Lower lobe of right lung (tissue), 2 donors: ENCODE measurements around the gene HEXIM1. TPM values are rescaled to one million over a fixed set of nuclear protein-coding genes. Genes with fewer than 3 reads are reported as not detected.

ENCODE experiments used
- ATAC-seq, 2 donors: fragments of 200-7000 bp; cut with Tn5 transposase; one replicate each; pipeline ENCODE4 v1.9.1; 2020 to 2022; ENCODE audit warnings: mild to moderate bottlenecking in 2 of 2, moderate library complexity in 2 of 2
- DNase-seq: peaks from one replicate; pipeline ENCODE4 v3.0.0-alpha.2; 2020
- H3K27ac ChIP-seq: fragments of 200-600 bp; one replicate; pipeline ENCODE4 v1.8.0; 2022
- H3K27me3 ChIP-seq: fragments of 200-600 bp; one replicate; pipeline ENCODE4 v1.8.0; 2022; ENCODE audit warnings: low read depth
- H3K36me3 ChIP-seq: fragments of 200-600 bp; one replicate; pipeline ENCODE4 v1.8.0; 2022; ENCODE audit warnings: mild to moderate bottlenecking
- H3K4me1 ChIP-seq: fragments of 200-600 bp; one replicate; pipeline ENCODE4 v1.8.0; 2022
- H3K4me3 ChIP-seq: fragments of 200-600 bp; one replicate; pipeline ENCODE4 v1.8.0; 2022; ENCODE audit warnings: mild to moderate bottlenecking
- H3K9me3 ChIP-seq: fragments of 200-600 bp; one replicate; pipeline ENCODE4 v1.8.0; 2022
- CTCF ChIP-seq: fragments of 200-600 bp; IDR thresholded peaks from one replicate; pipeline ENCODE4 v1.8.0; 2022; ENCODE audit warnings: antibody characterized with exemption, mild to moderate bottlenecking
- intact Hi-C: fragments of 100-400 bp; cut with DNase I; formaldehyde crosslinking; loops from one replicate; pipeline ENCODE4 v1.11.0; 2022
- total RNA-seq: library from RNA; stranded (reverse); fragmentation: NEBNext Ultra II Directional; extraction: Animal tissue kit (Norgen Biotek cat#: 25700); gene quantifications from one replicate; pipeline ENCODE4 v1.2.1, GENCODE V29; 2021
- donor health status: DM: no; HTN: yes; CAD: no; lungs with severe emphysema.

HEXIM1 gene
- total RNA-seq, 1 donor from 2014 or later, result 33.9 TPM

- no peak overlapping the region for H3K4me3 ChIP-seq
- DNase-seq, result no peak
- H3K27ac ChIP-seq, result no peak overlapping the region
- peaks cover 98% of the 10 kb centered on the region for H3K36me3 ChIP-seq
- H3K4me1 ChIP-seq, result peaks cover 8% of the 10 kb centered on the region
- no peaks in the 10 kb centered on the region for H3K9me3 ChIP-seq
- no peak for TF ChIP-seq CTCF
- intact Hi-C loops, result no loop called here
- no peak for ATAC-seq
- no peaks in the 10 kb centered on the region for H3K27me3 ChIP-seq
These were observed 44.9 kb upstream of the HEXIM1 start for GRCh38 chr17:45103269-45103795.

- ATAC-seq (no peak), DNase-seq (no peak)
- TF ChIP-seq CTCF, result no peak
- intact Hi-C loops, result no loop called here
- Histone ChIP-seq H3K27ac (no peak overlapping the region), H3K4me1 (peaks cover under 1% of the 10 kb centered on the region), H3K4me3 (no peak overlapping the region), H3K36me3 (peaks cover 94% of the 10 kb centered on the region), H3K27me3 (no peaks in the 10 kb centered on the region), H3K9me3 (no peaks in the 10 kb centered on the region)
These were observed 44.2 kb upstream of the HEXIM1 start for GRCh38 chr17:45104029-45104428.

GRCh38 chr17:45104497-45104896, 43.8 kb upstream of the HEXIM1 start:
- no peaks in the 10 kb centered on the region for H3K27me3 ChIP-seq
- ATAC-seq (no peak), DNase-seq (no peak)
- no peaks in the 10 kb centered on the region for H3K9me3 ChIP-seq
- no peak overlapping the region for H3K4me3 ChIP-seq
- peaks cover 89% of the 10 kb centered on the region for H3K36me3 ChIP-seq
- H3K4me1 ChIP-seq, result no peaks in the 10 kb centered on the region
- no peak for TF ChIP-seq CTCF
- no peak overlapping the region for H3K27ac ChIP-seq
- intact Hi-C loops, result no loop called here

- ATAC-seq, result no peak
- Histone ChIP-seq H3K36me3 (peaks cover 83% of the 10 kb centered on the region), H3K27ac (no peak overlapping the region), H3K4me1 (no peaks in the 10 kb centered on the region), H3K4me3 (no peak overlapping the region), H3K27me3 (no peaks in the 10 kb centered on the region), H3K9me3 (no peaks in the 10 kb centered on the region)
- intact Hi-C loops, result no loop called here
- TF ChIP-seq CTCF, result no peak
- DNase-seq, result no peak
These were observed 43.2 kb upstream of the HEXIM1 start for GRCh38 chr17:45104907-45105624.

- ATAC-seq, result no peak
- H3K36me3 ChIP-seq, result peaks cover 75% of the 10 kb centered on the region
- H3K9me3 ChIP-seq, result no peaks in the 10 kb centered on the region
- H3K4me3 ChIP-seq, result no peak overlapping the region
- intact Hi-C loops, result no loop called here
- no peak for TF ChIP-seq CTCF
- no peak for DNase-seq
- H3K27ac ChIP-seq, result no peak overlapping the region
- no peaks in the 10 kb centered on the region for H3K4me1 ChIP-seq
- H3K27me3 ChIP-seq, result no peaks in the 10 kb centered on the region
These were observed 42.2 kb upstream of the HEXIM1 start for GRCh38 chr17:45106096-45106495.
